HL-60 (cell line): ENCODE measurements around the gene RAF1.
"Not testable (repeated sequence)": the region's sequence is repeated elsewhere in the genome, so short reads cannot be mapped to it uniquely, and the experiment has no call there.

Experiments used
- DNase-seq, 2 experiments: peaks; one replicate each; pipeline ENCODE4 v3.0.0-alpha.2; 2010 to 2020; ENCODE audit warnings: low read depth in 1 of 2, low spot score in 1 of 2
- H3K27ac ChIP-seq: fragments of 250-450 bp; sonication (Bioruptor Pico); replicated peaks from 2 replicates; pipeline ENCODE4 v1.5.1; 2020; ENCODE audit warnings: mild to moderate bottlenecking, moderate library complexity
- H3K27me3 ChIP-seq: fragments of 250-450 bp; sonication (Bioruptor Pico); 2 replicates; pipeline ENCODE4 v1.5.1; 2021; ENCODE audit warnings: mild to moderate bottlenecking, moderate library complexity; ENCODE audit not compliant: insufficient read depth, poor library complexity, severe bottlenecking
- H3K4me3 ChIP-seq: replicated peaks from 2 replicates; pipeline ENCODE4 v1.5.1; 2011; ENCODE audit warnings: mild to moderate bottlenecking, control low read depth, low read length; ENCODE audit not compliant: insufficient read depth
- GABPA ChIP-seq: IDR thresholded peaks from 2 replicates; pipeline ENCODE4 v1.6.1; 2012; ENCODE audit warnings: low read depth
- POLR2AphosphoS5 ChIP-seq: IDR thresholded peaks from 2 replicates; pipeline ENCODE4 v1.6.1; 2012; ENCODE audit warnings: low read depth
- SPI1 ChIP-seq: IDR thresholded peaks from 2 replicates; pipeline ENCODE4 v1.6.1; 2012; ENCODE audit warnings: low read depth, mild to moderate bottlenecking, borderline replicate concordance
- TF ChIP-seq, protein P1 (sequence below): IDR thresholded peaks from one replicate; pipeline ENCODE4 v1.5.1; 2011; ENCODE audit warnings: low read length, control low read depth, inconsistent platforms; ENCODE audit not compliant: insufficient read depth
- TF ChIP-seq, protein P2 (sequence below): IDR thresholded peaks from 2 replicates; pipeline ENCODE4 v1.6.1; 2012; ENCODE audit warnings: low read depth; ENCODE audit not compliant: insufficient replicate concordance

RAF1 gene

DNA sequence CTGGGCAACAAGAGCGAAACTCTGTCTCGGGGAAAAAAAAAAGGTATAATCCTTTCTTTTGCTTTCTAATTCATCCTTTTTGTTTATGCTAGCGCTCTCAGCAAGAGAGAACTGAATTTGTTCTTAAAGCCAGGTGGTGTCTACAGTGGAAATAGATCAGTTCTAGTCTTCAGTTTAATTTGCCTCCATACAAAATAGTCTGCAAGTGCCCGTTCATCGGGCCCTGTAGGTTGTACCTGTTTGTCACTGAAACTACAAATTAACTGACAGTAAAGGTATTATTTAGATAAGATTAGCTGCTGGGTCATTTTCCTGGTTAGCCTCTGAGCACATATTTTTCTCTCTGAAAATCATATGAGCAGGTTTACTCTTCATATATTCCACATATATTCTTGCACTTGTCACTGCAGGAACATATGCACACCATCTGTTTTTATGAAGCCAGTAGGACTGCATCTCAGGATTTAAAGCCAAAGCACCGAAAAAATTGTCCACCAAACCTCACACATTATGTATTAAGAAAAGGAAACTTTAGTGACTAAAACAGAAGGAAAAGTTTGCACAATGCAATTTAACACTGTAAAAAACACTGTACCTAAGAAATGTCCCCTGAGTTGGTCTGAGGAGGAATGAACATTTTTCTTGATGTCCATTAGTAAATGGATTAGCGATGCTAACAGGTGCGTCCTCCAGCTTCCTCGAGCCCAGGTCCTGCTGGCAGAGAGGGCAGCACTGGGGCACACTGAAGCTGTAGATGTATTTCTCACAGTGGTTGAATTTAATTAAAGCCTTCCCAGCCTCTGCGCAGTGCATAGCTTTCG, 119.1 kb downstream of the RAF1 start:
- TF ChIP-seq, protein P1, sequence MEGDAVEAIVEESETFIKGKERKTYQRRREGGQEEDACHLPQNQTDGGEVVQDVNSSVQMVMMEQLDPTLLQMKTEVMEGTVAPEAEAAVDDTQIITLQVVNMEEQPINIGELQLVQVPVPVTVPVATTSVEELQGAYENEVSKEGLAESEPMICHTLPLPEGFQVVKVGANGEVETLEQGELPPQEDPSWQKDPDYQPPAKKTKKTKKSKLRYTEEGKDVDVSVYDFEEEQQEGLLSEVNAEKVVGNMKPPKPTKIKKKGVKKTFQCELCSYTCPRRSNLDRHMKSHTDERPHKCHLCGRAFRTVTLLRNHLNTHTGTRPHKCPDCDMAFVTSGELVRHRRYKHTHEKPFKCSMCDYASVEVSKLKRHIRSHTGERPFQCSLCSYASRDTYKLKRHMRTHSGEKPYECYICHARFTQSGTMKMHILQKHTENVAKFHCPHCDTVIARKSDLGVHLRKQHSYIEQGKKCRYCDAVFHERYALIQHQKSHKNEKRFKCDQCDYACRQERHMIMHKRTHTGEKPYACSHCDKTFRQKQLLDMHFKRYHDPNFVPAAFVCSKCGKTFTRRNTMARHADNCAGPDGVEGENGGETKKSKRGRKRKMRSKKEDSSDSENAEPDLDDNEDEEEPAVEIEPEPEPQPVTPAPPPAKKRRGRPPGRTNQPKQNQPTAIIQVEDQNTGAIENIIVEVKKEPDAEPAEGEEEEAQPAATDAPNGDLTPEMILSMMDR: no peak
- TF ChIP-seq POLR2AphosphoS5: no peak
- no peak for TF ChIP-seq SPI1
- TF ChIP-seq, protein P2, sequence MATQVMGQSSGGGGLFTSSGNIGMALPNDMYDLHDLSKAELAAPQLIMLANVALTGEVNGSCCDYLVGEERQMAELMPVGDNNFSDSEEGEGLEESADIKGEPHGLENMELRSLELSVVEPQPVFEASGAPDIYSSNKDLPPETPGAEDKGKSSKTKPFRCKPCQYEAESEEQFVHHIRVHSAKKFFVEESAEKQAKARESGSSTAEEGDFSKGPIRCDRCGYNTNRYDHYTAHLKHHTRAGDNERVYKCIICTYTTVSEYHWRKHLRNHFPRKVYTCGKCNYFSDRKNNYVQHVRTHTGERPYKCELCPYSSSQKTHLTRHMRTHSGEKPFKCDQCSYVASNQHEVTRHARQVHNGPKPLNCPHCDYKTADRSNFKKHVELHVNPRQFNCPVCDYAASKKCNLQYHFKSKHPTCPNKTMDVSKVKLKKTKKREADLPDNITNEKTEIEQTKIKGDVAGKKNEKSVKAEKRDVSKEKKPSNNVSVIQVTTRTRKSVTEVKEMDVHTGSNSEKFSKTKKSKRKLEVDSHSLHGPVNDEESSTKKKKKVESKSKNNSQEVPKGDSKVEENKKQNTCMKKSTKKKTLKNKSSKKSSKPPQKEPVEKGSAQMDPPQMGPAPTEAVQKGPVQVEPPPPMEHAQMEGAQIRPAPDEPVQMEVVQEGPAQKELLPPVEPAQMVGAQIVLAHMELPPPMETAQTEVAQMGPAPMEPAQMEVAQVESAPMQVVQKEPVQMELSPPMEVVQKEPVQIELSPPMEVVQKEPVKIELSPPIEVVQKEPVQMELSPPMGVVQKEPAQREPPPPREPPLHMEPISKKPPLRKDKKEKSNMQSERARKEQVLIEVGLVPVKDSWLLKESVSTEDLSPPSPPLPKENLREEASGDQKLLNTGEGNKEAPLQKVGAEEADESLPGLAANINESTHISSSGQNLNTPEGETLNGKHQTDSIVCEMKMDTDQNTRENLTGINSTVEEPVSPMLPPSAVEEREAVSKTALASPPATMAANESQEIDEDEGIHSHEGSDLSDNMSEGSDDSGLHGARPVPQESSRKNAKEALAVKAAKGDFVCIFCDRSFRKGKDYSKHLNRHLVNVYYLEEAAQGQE: no peak
- Histone ChIP-seq H3K4me3 (no peak overlapping the region), H3K27ac (no peak overlapping the region), H3K27me3 (no peaks in the 10 kb centered on the region)
- DNase-seq: no peak

DNA sequence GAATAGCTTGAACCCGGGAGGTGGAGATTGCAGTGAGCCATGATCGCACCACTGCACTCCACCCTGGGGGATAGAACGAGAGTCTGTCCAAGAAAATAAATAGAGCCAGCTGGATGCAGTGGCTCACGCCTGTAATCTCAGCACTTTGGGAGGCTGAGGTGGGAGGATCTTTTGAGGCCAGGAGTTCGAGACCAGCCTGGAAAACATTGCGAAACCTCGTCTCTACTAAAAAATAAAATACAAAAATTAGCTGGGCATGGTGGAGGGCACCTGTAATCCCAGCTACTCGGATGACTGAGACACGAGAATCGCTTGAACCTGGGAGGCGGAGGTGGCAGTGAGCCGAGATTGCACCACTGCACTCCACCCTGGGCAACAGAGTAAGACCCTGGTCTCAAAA, 120.4 kb downstream of the RAF1 start:
- DNase-seq, H3K27ac ChIP-seq, H3K4me3 ChIP-seq, H3K27me3 ChIP-seq: not testable (repeated sequence)

DNA sequence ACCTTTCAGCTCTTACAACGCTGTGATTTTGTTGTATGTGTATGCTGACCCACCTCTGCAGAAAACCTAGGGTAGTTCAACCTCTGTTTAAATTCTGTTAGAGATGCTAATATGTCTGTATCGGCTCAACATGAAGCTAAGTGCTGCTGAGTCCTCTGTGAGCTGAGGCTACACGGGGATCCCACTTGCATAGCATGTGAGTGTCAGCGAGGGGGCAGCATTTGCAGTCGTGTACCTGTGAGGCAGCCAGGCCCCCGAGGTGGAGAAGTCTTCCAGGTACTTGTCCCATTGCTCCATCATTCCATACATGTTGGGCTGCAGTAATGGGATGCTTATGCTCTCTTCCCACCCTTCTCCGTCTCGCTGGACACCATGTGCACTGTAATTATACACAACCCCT, 122.3 kb downstream of the RAF1 start:
- Histone ChIP-seq H3K27ac (no peak overlapping the region), H3K4me3 (no peak overlapping the region), H3K27me3 (no peaks in the 10 kb centered on the region)
- no peak for DNase-seq
- TF ChIP-seq, protein P1: no peak
- TF ChIP-seq GABPA (no peak), POLR2AphosphoS5 (no peak), SPI1 (no peak)
- TF ChIP-seq, protein P2: no peak

DNA sequence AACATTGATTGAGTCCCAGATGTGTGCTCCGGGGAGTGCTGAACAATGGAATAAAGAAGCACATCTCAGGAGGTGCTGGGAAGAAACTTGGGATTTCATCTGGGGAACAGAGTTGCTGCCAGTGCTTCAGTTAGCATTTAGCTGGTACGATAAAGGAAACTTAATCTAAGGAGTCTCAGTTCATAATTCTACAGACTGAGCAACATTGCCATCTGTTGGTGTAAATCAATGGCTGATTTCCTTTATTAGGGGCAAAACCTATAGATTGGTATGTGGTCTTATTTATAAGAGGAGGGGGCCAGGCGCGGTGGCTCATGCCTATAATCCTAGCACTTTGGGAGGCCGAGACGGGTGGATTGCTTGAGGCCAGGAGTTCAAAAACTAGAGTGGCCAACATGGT, 127.5 kb downstream of the RAF1 start:
- Histone ChIP-seq H3K27me3 (no peaks in the 10 kb centered on the region), H3K4me3 (no peak overlapping the region), H3K27ac (no peak overlapping the region)
- no peak for DNase-seq
- TF ChIP-seq GABPA (no peak), SPI1 (no peak), POLR2AphosphoS5 (no peak)
- TF ChIP-seq, protein P1: no peak
- TF ChIP-seq, protein P2: no peak
